Mesenteric fat pad (tissue), 1 donor: ENCODE results near the gene GSX2. TPM values are rescaled to one million over a fixed set of nuclear protein-coding genes. Genes with fewer than 3 reads are reported as not detected.

Experiments used
- total RNA-seq: library from RNA; stranded (reverse); fragmentation: NEBNext Ultra II Directional; extraction: Animal tissue kit (Norgen Biotek cat#: 25700); gene quantifications from one replicate; pipeline ENCODE4 v1.2.1, GENCODE V29; 2021
- donor health status: DM: yes; HTN: yes; CAD: no.

Gene GSX2
- total RNA-seq, 1 donor from 2014 or later = not detected

Other genes with a start within 250 kb of the GSX2 start
- gene CHIC2, start 35.6 kb upstream of the GSX2 start, total RNA-seq = 22.4 TPM
- 181 TPM for gene PDGFRA, start 129.1 kb downstream of the GSX2 start, total RNA-seq